ENCODE results near the gene NISCH.
A peak's percentile ranks its signal among the peaks of the same experiment; 100 is the strongest.

Gene NISCH

DNA sequence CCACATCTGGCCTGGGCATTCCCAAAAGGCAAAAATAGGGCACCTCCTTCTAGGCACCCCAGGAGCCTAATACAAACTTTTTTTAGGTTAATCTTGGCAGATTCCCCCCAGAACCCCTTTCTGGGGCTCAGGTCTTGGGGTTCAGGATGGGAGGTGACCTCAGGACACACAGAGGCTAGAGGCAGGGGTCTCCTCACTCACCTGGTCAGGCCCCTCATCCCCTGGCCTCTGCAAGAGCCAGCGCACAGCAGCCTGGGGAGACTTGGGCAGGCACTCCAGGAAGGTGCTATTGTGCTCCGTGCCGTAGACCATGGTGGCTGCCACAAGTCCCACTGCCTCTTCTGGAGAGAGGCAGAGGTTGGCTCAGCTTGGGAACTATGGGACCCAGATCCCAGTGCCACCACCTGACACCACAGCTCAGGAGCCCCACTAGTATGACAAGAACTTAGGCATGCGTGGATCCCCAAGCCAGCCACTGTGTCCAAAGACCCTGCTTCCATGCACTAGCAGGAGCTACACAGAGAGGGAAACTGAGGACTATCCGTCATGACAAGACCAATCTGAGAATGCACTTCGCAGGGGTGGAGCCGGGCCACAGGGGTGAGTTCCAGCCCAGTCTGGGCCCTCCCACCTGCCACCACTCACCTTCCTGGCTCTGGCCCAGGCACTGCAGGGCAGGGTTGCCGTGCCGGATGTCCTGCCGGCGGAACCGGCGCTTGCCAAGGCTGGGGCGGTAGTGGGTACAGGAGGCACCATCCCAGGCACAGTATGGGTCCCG is 17.9 kb upstream of the NISCH start:
- Histone ChIP-seq H3K27ac (replicated peaks) (peak overlapping the region; percentile 20; the same call in 1 of the 2 replicates), H3K27me3 (ENCODE audit: insufficient read depth, poor library complexity, severe bottlenecking) (no peaks in the 10 kb centered on the region), H3K4me3 (replicated peaks; ENCODE audit: insufficient read depth, low read length) (no peak overlapping the region)
- no peak for DNase-seq (ENCODE audit: low read depth in 1 of 2, low spot score in 1 of 2)
- no peak for TF ChIP-seq REST (IDR thresholded peaks at IDR 0.05; ENCODE audit: insufficient replicate concordance, low read depth)
- no peak for TF ChIP-seq GABPA (IDR thresholded peaks at IDR 0.05; ENCODE audit: low read depth)
- TF ChIP-seq POLR2AphosphoS5 (IDR thresholded peaks at IDR 0.05; ENCODE audit: low read depth), result no peak
- no peak for TF ChIP-seq SPI1 (IDR thresholded peaks at IDR 0.05; ENCODE audit: borderline replicate concordance, low read depth)
- no peak for TF ChIP-seq CTCF (IDR thresholded peaks at IDR 0.05; ENCODE audit: insufficient read depth, low read length)

DNA sequence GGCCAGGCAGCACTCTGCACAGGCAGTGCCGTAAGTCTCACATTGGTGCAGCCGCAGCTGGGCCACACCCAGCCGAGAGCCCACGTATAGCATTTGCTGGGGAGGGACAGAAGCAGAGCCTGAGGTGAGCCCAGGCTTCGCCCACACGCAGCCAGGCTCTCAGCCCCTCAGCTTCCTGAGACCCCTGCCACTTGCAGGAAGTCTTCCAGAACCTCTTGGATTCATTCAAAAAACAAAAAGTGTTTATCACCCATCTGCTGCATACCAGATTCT is 17.4 kb upstream of the NISCH start:
- H3K27me3 ChIP-seq (ENCODE audit: insufficient read depth, poor library complexity, severe bottlenecking), result no peaks in the 10 kb centered on the region
- H3K4me3 ChIP-seq (replicated peaks; ENCODE audit: insufficient read depth, low read length), result no peak overlapping the region
- no peak overlapping the region for H3K27ac ChIP-seq (replicated peaks)
- no peak for TF ChIP-seq REST (IDR thresholded peaks at IDR 0.05; ENCODE audit: insufficient replicate concordance, low read depth)
- TF ChIP-seq GABPA (IDR thresholded peaks at IDR 0.05; ENCODE audit: low read depth), result no peak
- no peak for TF ChIP-seq POLR2AphosphoS5 (IDR thresholded peaks at IDR 0.05; ENCODE audit: low read depth)
- no peak for TF ChIP-seq SPI1 (IDR thresholded peaks at IDR 0.05; ENCODE audit: borderline replicate concordance, low read depth)
- no peak for TF ChIP-seq CTCF (IDR thresholded peaks at IDR 0.05; ENCODE audit: insufficient read depth, low read length)
- no peak for DNase-seq (ENCODE audit: low read depth in 1 of 2, low spot score in 1 of 2)

DNA sequence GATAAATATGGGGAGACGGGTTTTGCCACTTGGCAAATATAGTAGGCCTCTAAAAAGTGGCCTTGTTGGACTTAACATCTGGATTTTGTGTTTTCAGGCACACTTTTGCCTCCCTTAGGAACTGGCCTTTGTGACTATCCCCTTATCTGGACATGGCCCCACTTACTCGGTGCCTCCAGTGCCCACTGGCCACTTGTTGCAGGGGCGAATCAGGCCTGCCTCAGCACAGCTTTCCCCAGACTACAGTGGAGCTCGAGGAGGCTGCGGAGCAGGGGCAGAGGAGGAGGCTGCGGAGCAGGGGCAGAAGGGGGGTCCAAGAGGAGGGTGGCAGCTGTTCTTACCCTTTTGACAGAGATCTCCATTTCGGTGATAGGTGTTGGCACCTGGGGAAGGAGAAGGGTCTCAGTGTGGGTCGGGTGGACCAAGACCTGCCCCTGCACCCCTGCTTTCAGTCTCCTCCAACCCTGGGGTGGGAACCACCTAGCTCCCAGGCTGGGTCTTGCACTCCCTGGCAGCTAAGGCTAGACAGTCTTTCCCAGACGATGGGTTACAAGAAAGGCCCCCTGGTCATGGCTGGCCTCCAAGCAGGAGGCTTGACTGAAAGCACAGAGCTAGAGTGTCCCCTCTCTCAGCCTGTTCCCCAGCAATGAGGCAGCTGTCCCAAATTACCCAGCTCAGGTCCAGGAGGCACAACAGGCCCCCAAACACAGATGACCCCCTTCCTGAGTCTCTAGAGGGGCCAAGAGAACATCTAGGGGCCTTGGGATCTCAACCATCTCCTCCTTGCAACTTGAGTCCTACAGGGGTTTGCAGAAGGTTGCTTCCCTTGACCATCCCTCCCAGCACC is 16.6 kb upstream of the NISCH start:
- no peak overlapping the region for H3K27ac ChIP-seq (replicated peaks)
- no peak for TF ChIP-seq CTCF (IDR thresholded peaks at IDR 0.05; ENCODE audit: insufficient read depth, low read length)
- no peak for TF ChIP-seq REST (IDR thresholded peaks at IDR 0.05; ENCODE audit: insufficient replicate concordance, low read depth)
- no peak for TF ChIP-seq SPI1 (IDR thresholded peaks at IDR 0.05; ENCODE audit: borderline replicate concordance, low read depth)
- TF ChIP-seq GABPA (IDR thresholded peaks at IDR 0.05; ENCODE audit: low read depth), result no peak
- TF ChIP-seq POLR2AphosphoS5 (IDR thresholded peaks at IDR 0.05; ENCODE audit: low read depth), result no peak
- H3K4me3 ChIP-seq (replicated peaks; ENCODE audit: insufficient read depth, low read length), result no peak overlapping the region
- no peak for DNase-seq (ENCODE audit: low read depth in 1 of 2, low spot score in 1 of 2)
- no peaks in the 10 kb centered on the region for H3K27me3 ChIP-seq (ENCODE audit: insufficient read depth, poor library complexity, severe bottlenecking)

All from HL-60 (cell line).